Neuronal stem cell (in vitro differentiated cells): ENCODE data around the gene ORC3.
"Not testable (repeated sequence)": the region's sequence is repeated elsewhere in the genome, so short reads cannot be mapped to it uniquely, and the experiment has no call there.

ENCODE experiments used
- DNase-seq: peaks from one replicate; pipeline ENCODE4 v3.0.0-alpha.2; 2013; ENCODE audit warnings: low spot score
- H2AFZ ChIP-seq: one replicate; pipeline ENCODE4 v1.6.1; 2013; ENCODE audit warnings: mild to moderate bottlenecking, low read length, inconsistent platforms
- H2AK5ac ChIP-seq: 2 replicates; pipeline ENCODE4 v1.6.1; 2013; ENCODE audit warnings: low read depth, mild to moderate bottlenecking, inconsistent platforms, low read length, moderate library complexity, mixed read lengths
- H2BK120ac ChIP-seq: 2 replicates; pipeline ENCODE4 v1.6.1; 2013; ENCODE audit warnings: low read depth, mild to moderate bottlenecking, inconsistent platforms, low read length, moderate library complexity, mixed read lengths
- H2BK12ac ChIP-seq: one replicate; pipeline ENCODE4 v1.6.1; 2013; ENCODE audit warnings: low read length, inconsistent platforms
- H2BK15ac ChIP-seq: 2 replicates; pipeline ENCODE4 v1.6.1; 2013; ENCODE audit warnings: mild to moderate bottlenecking, low read length, inconsistent platforms, mixed read lengths
- H2BK5ac ChIP-seq: one replicate; pipeline ENCODE4 v1.6.1; 2013; ENCODE audit warnings: inconsistent platforms, mild to moderate bottlenecking, low read length, moderate library complexity
- H3K14ac ChIP-seq: one replicate; pipeline ENCODE4 v1.6.1; 2013; ENCODE audit warnings: low read length, inconsistent platforms
- H3K18ac ChIP-seq: 2 replicates; pipeline ENCODE4 v1.6.1; 2013; ENCODE audit warnings: low read length, inconsistent platforms
- H3K23ac ChIP-seq: 2 replicates; pipeline ENCODE4 v1.6.1; 2013; ENCODE audit warnings: low read depth, mild to moderate bottlenecking, mixed read lengths, low read length, inconsistent platforms; ENCODE audit not compliant: poor library complexity
- H3K27ac ChIP-seq: replicated peaks from 3 replicates; pipeline ENCODE4 v1.5.1; 2013; ENCODE audit warnings: low read length, inconsistent platforms
- H3K27me3 ChIP-seq, 3 experiments: 2 replicates each; pipeline ENCODE4 v1.6.1; 2013; ENCODE audit warnings: low read length in 3 of 3, mild to moderate bottlenecking in 2 of 3, inconsistent platforms in 1 of 3, low read depth in 1 of 3, mixed read lengths in 1 of 3, moderate library complexity in 1 of 3; ENCODE audit not compliant: control insufficient read depth in 3 of 3, insufficient read depth in 3 of 3
- H3K36me3 ChIP-seq, 2 donors: replicated peaks in 1 of 2; 2 replicates each; pipeline ENCODE4 v1.6.1; 2013; ENCODE audit warnings: low read length in 2 of 2; ENCODE audit not compliant: control insufficient read depth in 2 of 2, insufficient read depth in 2 of 2
- H3K4ac ChIP-seq: 2 replicates; pipeline ENCODE4 v1.6.1; 2013; ENCODE audit warnings: inconsistent platforms, mild to moderate bottlenecking, low read length, moderate library complexity
- H3K4me1 ChIP-seq, 2 donors: 1 replicate in 1 of 2; 2 replicates in 1 of 2; pipeline ENCODE4 v1.6.1; 2013; ENCODE audit warnings: low read length in 2 of 2, low read depth in 1 of 2; ENCODE audit not compliant: control insufficient read depth in 2 of 2, insufficient read depth in 1 of 2
- H3K4me2 ChIP-seq: one replicate; pipeline ENCODE4 v1.6.1; 2013; ENCODE audit warnings: mild to moderate bottlenecking, low read length, inconsistent platforms; ENCODE audit not compliant: insufficient read depth, poor library complexity, severe bottlenecking
- H3K4me3 ChIP-seq, 2 donors: 2 replicates each; pipeline ENCODE4 v1.5.1; 2013; ENCODE audit warnings: low read length in 2 of 2, mild to moderate bottlenecking in 2 of 2, inconsistent platforms in 1 of 2, moderate library complexity in 1 of 2
- H3K79me1 ChIP-seq: one replicate; pipeline ENCODE4 v1.6.1; 2013; ENCODE audit warnings: low read depth, mild to moderate bottlenecking, inconsistent platforms, low read length, moderate library complexity
- H3K9ac ChIP-seq: one replicate; pipeline ENCODE4 v1.6.1; 2013; ENCODE audit warnings: mild to moderate bottlenecking, low read depth, low read length, inconsistent platforms; ENCODE audit not compliant: poor library complexity
- H3K9me3 ChIP-seq, 2 donors: replicated peaks in 1 of 2; 2 replicates each; pipeline versions ENCODE3 to v1.6.1; 2013; ENCODE audit warnings: low read length in 2 of 2, mild to moderate bottlenecking in 2 of 2, inconsistent platforms in 1 of 2, low read depth in 1 of 2, mixed read lengths in 1 of 2, moderate library complexity in 1 of 2; ENCODE audit not compliant: control insufficient read depth in 2 of 2, insufficient read depth in 1 of 2
- H4K8ac ChIP-seq: one replicate; pipeline ENCODE4 v1.6.1; 2013; ENCODE audit warnings: low read depth, mild to moderate bottlenecking, inconsistent platforms, low read length, moderate library complexity
- H4K91ac ChIP-seq: one replicate; pipeline ENCODE4 v1.6.1; 2013; ENCODE audit warnings: low read length, low read depth, mild to moderate bottlenecking, inconsistent platforms; ENCODE audit not compliant: poor library complexity
- WGBS, 2 donors: extraction: QIAGEN DNeasy Blood & Tissue Kit; methylation state at CpG; one replicate each; pipeline ENCODE4 v1.1.7; 2013; ENCODE audit warnings: missing lambda C conversion rate in 2 of 2, mixed read lengths in 1 of 2; ENCODE audit not compliant: insufficient read length in 2 of 2, insufficient replicate concordance in 1 of 2; ENCODE audit errors: extremely low coverage in 2 of 2; 5-methylcytosine and 5-hydroxymethylcytosine counted together

Gene ORC3

GRCh38 chr6:87686636-87687205 is 96.8 kb downstream of the ORC3 start:
- H3K14ac ChIP-seq, H3K4me3 ChIP-seq, H3K79me1 ChIP-seq, H2BK15ac ChIP-seq, H3K4me2 ChIP-seq, H3K18ac ChIP-seq, H3K27me3 ChIP-seq, H3K9me3 ChIP-seq, H3K23ac ChIP-seq, H4K91ac ChIP-seq, H2BK5ac ChIP-seq, H3K27ac ChIP-seq, DNase-seq, H3K4ac ChIP-seq, H2BK12ac ChIP-seq, H3K9ac ChIP-seq, H2BK120ac ChIP-seq, H2AK5ac ChIP-seq, H4K8ac ChIP-seq, H3K4me1 ChIP-seq, H2AFZ ChIP-seq: not testable (repeated sequence)
- no CpG with 5 or more reads among the region's 11 CpGs for WGBS, 2 donors
- H3K36me3 ChIP-seq = peaks cover 0 to 33% of the 10 kb centered on the region in 2 donors

DNA sequence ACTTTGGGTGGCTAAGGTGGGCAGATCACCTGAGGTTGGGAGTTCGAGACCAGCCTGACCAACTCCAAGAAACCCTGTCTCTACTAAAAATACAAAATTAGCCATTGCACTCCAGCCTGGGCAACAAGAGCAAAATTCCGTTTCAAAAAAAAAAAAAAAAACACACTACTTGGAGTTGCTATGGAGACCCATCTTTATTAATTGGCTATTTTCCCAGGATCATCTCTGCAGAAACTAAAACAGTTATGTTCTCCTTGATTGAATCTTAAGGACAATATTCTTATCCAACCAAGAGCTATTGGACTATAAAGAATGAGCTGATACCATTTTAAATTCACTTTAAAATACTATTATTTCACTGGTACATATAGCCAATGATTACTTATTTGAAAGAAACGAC is 97.4 kb downstream of the ORC3 start:
- no peak overlapping the region for H3K14ac ChIP-seq
- H2AFZ ChIP-seq = no peak overlapping the region
- no peak overlapping the region for H3K4ac ChIP-seq
- H2BK15ac ChIP-seq = no peak overlapping the region
- no peak overlapping the region for H2BK5ac ChIP-seq
- no peak overlapping the region for H2BK12ac ChIP-seq
- no peak overlapping the region for H2BK120ac ChIP-seq
- no peak for DNase-seq
- H4K91ac ChIP-seq = no peak overlapping the region
- no peaks in the 10 kb centered on the region for H3K27me3 ChIP-seq
- H3K9ac ChIP-seq = no peak overlapping the region
- no peak overlapping the region for H3K23ac ChIP-seq
- H2AK5ac ChIP-seq = no peak overlapping the region
- no peak overlapping the region for H3K18ac ChIP-seq
- H3K4me1 ChIP-seq = peaks cover 0 to 6% of the 10 kb centered on the region in 2 donors
- H4K8ac ChIP-seq = no peak overlapping the region
- H3K9me3 ChIP-seq = no peaks in the 10 kb centered on the region
- H3K4me2 ChIP-seq = no peak overlapping the region
- H3K36me3 ChIP-seq = peaks cover 0 to 29% of the 10 kb centered on the region in 2 donors
- H3K27ac ChIP-seq = no peak overlapping the region
- peaks cover 7% of the 10 kb centered on the region for H3K79me1 ChIP-seq
- no CpG with 5 or more reads among the region's 3 CpGs for WGBS, 2 donors
- no peak overlapping the region for H3K4me3 ChIP-seq

DNA sequence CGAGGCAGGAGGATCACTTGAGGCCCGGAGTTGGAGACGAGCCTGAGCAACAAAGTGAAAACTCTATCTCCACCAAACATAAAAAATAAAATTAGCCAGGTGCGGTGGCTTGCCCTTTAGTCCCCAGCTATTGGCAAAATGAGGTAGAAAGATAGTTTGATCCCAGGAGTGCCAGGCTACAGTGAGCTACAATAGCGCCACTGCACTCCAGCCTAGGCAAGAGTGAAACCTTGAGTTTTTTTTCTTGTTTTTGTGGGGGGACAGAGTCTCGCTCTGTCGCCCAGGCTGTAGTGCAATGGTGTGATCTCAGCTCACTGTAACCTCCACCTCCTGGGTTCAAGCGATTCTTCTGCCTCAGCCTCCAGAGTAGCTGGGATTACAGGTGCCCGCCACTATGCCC is 98.0 kb downstream of the ORC3 start:
- no CpG with 5 or more reads among the region's 9 CpGs for WGBS, 2 donors

DNA sequence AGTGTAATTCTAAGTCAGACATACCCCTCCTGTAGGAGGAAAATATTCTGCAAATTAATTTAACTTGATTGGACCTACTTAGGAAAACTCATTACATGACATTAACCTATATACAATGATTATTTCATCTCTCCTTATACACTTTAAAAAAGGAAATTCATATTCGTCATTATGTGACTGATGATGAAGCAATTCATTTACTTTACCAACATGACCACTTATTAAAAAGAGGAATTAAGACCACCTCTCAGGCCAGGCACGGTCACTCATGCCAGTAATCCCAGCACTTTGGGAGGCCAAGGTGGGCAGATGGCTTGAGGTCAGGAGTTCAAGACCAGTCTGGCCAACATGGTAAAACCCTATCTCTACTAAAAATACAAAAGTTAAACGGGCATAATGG is 100.5 kb downstream of the ORC3 start:
- H2BK15ac ChIP-seq = no peak overlapping the region
- no peak overlapping the region for H3K27ac ChIP-seq
- H3K9me3 ChIP-seq = no peaks in the 10 kb centered on the region
- no peak overlapping the region for H2BK12ac ChIP-seq
- no peak overlapping the region for H3K4ac ChIP-seq
- H3K79me1 ChIP-seq = peaks cover 5% of the 10 kb centered on the region
- no peak overlapping the region for H4K91ac ChIP-seq
- H2BK5ac ChIP-seq = no peak overlapping the region
- H2AK5ac ChIP-seq = no peak overlapping the region
- H3K18ac ChIP-seq = no peak overlapping the region
- H3K27me3 ChIP-seq = no peaks in the 10 kb centered on the region
- no peak overlapping the region for H3K23ac ChIP-seq
- no peak for DNase-seq
- H2AFZ ChIP-seq = no peak overlapping the region
- H3K4me2 ChIP-seq = no peak overlapping the region
- WGBS, 2 donors = no CpG with 5 or more reads among the region's 3 CpGs
- H4K8ac ChIP-seq = no peak overlapping the region
- peaks cover 0 to 6% of the 10 kb centered on the region in 2 donors for H3K4me1 ChIP-seq
- no peak overlapping the region for H3K14ac ChIP-seq
- peaks cover 0 to 26% of the 10 kb centered on the region in 2 donors for H3K36me3 ChIP-seq
- H3K4me3 ChIP-seq = no peak overlapping the region
- H2BK120ac ChIP-seq = no peak overlapping the region
- no peak overlapping the region for H3K9ac ChIP-seq

More for the DNA sequence above, 98.0 kb downstream of the ORC3 start:
- not testable (repeated sequence) for H3K4me2 ChIP-seq, H3K18ac ChIP-seq, H3K27ac ChIP-seq, DNase-seq, H2BK12ac ChIP-seq, H3K14ac ChIP-seq, H3K9me3 ChIP-seq, H4K91ac ChIP-seq, H4K8ac ChIP-seq, H2AFZ ChIP-seq, H2BK120ac ChIP-seq, H3K79me1 ChIP-seq, H3K27me3 ChIP-seq, H3K4me3 ChIP-seq, H3K4me1 ChIP-seq, H3K23ac ChIP-seq, H3K9ac ChIP-seq, H3K4ac ChIP-seq, H2BK5ac ChIP-seq, H2AK5ac ChIP-seq, H2BK15ac ChIP-seq
- peaks cover 0 to 26% of the 10 kb centered on the region in 2 donors for H3K36me3 ChIP-seq
